HG02798 (cell line): ENCODE results near the gene RNF8.
"Not testable (repeated sequence)": the region's sequence is repeated elsewhere in the genome, so short reads cannot be mapped to it uniquely, and the experiment has no call there.

ENCODE experiments used
- ATAC-seq: cut with Tn5 transposase; IDR thresholded peaks from one replicate; pipeline ENCODE4 v1.9.1; 2021; ENCODE audit warnings: mild to moderate bottlenecking; ENCODE audit not compliant: unreplicated experiment, poor library complexity

Gene RNF8

GRCh38 chr6:37353761-37354525 is at the start of gene RNF8:
RNF8 (plus strand) TSS chr6:37353983; CDS start chr6:37354165, 182 bp downstream.
- ATAC-seq, result peak; percentile 94

- no peak for ATAC-seq
Measured at GRCh38 chr6:37304766-37305165, 49.0 kb upstream of the RNF8 start.

- ATAC-seq, result no peak
Measured at GRCh38 chr6:37305841-37306425, 47.9 kb upstream of the RNF8 start.

GRCh38 chr6:37306624-37307222 is 47.1 kb upstream of the RNF8 start:
- ATAC-seq, result no peak

- not testable (repeated sequence) for ATAC-seq
Measured at GRCh38 chr6:37307484-37307883, 46.3 kb upstream of the RNF8 start.

GRCh38 chr6:37308069-37308815 is 45.5 kb upstream of the RNF8 start:
- ATAC-seq, result no peak

- ATAC-seq, result no peak
Measured at GRCh38 chr6:37309046-37309445, 44.7 kb upstream of the RNF8 start.

GRCh38 chr6:37309692-37310091 is 44.1 kb upstream of the RNF8 start:
- ATAC-seq, result no peak

- ATAC-seq, result no peak
Measured at GRCh38 chr6:37310966-37311365, 42.8 kb upstream of the RNF8 start.

- no peak for ATAC-seq
Measured at GRCh38 chr6:37311741-37312473, 41.9 kb upstream of the RNF8 start.

- ATAC-seq, result no peak
Measured at GRCh38 chr6:37313723-37314486, 39.9 kb upstream of the RNF8 start.

GRCh38 chr6:37314487-37315156 is 39.2 kb upstream of the RNF8 start:
- no peak for ATAC-seq

- no peak for ATAC-seq
Measured at GRCh38 chr6:37315157-37315515, 38.6 kb upstream of the RNF8 start.

- no peak for ATAC-seq
Measured at GRCh38 chr6:37316071-37316470, 37.7 kb upstream of the RNF8 start.

GRCh38 chr6:37317312-37318038 is 36.3 kb upstream of the RNF8 start:
- ATAC-seq, result no peak

- ATAC-seq, result no peak
Measured at GRCh38 chr6:37319156-37319555, 34.6 kb upstream of the RNF8 start.

GRCh38 chr6:37319856-37320480 is 33.8 kb upstream of the RNF8 start:
- ATAC-seq, result no peak

- ATAC-seq, result no peak
Measured at GRCh38 chr6:37320646-37321045, 33.1 kb upstream of the RNF8 start.
